ENCODE measurements around the gene GIMAP4. TPM values are rescaled to one million over a fixed set of nuclear protein-coding genes. Genes with fewer than 3 reads are reported as not detected.
"Not testable (repeated sequence)": the region's sequence is repeated elsewhere in the genome, so short reads cannot be mapped to it uniquely, and the experiment has no call there.

The GIMAP4 gene
- total RNA-seq, 3 donors from 2014 or later = 10.1 to 11.1 (median 11.1) TPM

GRCh38 chr7:150566572-150566971 lies 618 bp upstream of the GIMAP4 start:
- Mint-ChIP-seq H3K9me3 (peaks cover 3% of the 10 kb centered on the region), H3K27me3 (ENCODE audit: low read depth) (no peaks in the 10 kb centered on the region), H3K4me1 (ENCODE audit: low read depth) (peaks cover 78% of the 10 kb centered on the region), H3K36me3 (ENCODE audit: insufficient read depth) (peaks cover 27% of the 10 kb centered on the region), H3K4me3 (peak overlapping the region; percentile 82)
- DNase-seq (no peak), ATAC-seq (no peak)

GRCh38 chr7:150567871-150568301 lies 696 bp downstream of the GIMAP4 start:
- Mint-ChIP-seq H3K4me3 (peak overlapping the region; percentile 82), H3K36me3 (ENCODE audit: insufficient read depth) (peaks cover 40% of the 10 kb centered on the region), H3K9me3 (peaks cover 13% of the 10 kb centered on the region), H3K4me1 (ENCODE audit: low read depth) (peaks cover 74% of the 10 kb centered on the region), H3K27me3 (ENCODE audit: low read depth) (no peaks in the 10 kb centered on the region)
- ATAC-seq = peak; percentile 17 to 23
- DNase-seq = no peak

- peaks cover 19% of the 10 kb centered on the region for H3K9me3 Mint-ChIP-seq
- ATAC-seq = peak; percentile 53 to 57
- peaks cover 48% of the 10 kb centered on the region for H3K36me3 Mint-ChIP-seq (ENCODE audit: insufficient read depth)
- no peak for DNase-seq
- no peaks in the 10 kb centered on the region for H3K27me3 Mint-ChIP-seq (ENCODE audit: low read depth)
- H3K4me3 Mint-ChIP-seq = peak overlapping the region; percentile 82
- H3K4me1 Mint-ChIP-seq (ENCODE audit: low read depth) = peaks cover 65% of the 10 kb centered on the region
These were observed 1.5 kb downstream of the GIMAP4 start for GRCh38 chr7:150568714-150569113.

GRCh38 chr7:150569245-150569955 lies 2.2 kb downstream of the GIMAP4 start:
- Mint-ChIP-seq H3K36me3 (ENCODE audit: insufficient read depth) (peaks cover 49% of the 10 kb centered on the region), H3K27me3 (ENCODE audit: low read depth) (no peaks in the 10 kb centered on the region), H3K4me3 (peak overlapping the region; percentile 82), H3K4me1 (ENCODE audit: low read depth) (peaks cover 59% of the 10 kb centered on the region), H3K9me3 (peaks cover 24% of the 10 kb centered on the region)
- ATAC-seq = no peak
- DNase-seq = no peak

GRCh38 chr7:150570556-150571465 lies 3.6 kb downstream of the GIMAP4 start:
- ATAC-seq (no peak), DNase-seq (no peak)
- Mint-ChIP-seq H3K36me3 (ENCODE audit: insufficient read depth) (peaks cover 49% of the 10 kb centered on the region), H3K27me3 (ENCODE audit: low read depth) (no peaks in the 10 kb centered on the region), H3K4me1 (ENCODE audit: low read depth) (peaks cover 48% of the 10 kb centered on the region), H3K9me3 (peaks cover 24% of the 10 kb centered on the region), H3K4me3 (peak overlapping the region; percentile 82)

GRCh38 chr7:150572496-150572895 lies 5.3 kb downstream of the GIMAP4 start:
- Mint-ChIP-seq H3K9me3 (peaks cover 30% of the 10 kb centered on the region), H3K4me3 (no peak overlapping the region), H3K36me3 (ENCODE audit: insufficient read depth) (peaks cover 55% of the 10 kb centered on the region), H3K4me1 (ENCODE audit: low read depth) (peaks cover 39% of the 10 kb centered on the region), H3K27me3 (ENCODE audit: low read depth) (no peaks in the 10 kb centered on the region)
- ATAC-seq (no peak), DNase-seq (no peak)

GRCh38 chr7:150579979-150580637 lies 12.9 kb downstream of the GIMAP4 start:
- not testable (repeated sequence) for DNase-seq; H3K27me3 Mint-ChIP-seq (ENCODE audit: low read depth); ATAC-seq; H3K4me3 Mint-ChIP-seq
- Mint-ChIP-seq H3K9me3 (peaks cover 52% of the 10 kb centered on the region), H3K4me1 (ENCODE audit: low read depth) (peaks cover 24% of the 10 kb centered on the region), H3K36me3 (ENCODE audit: insufficient read depth) (peaks cover 21% of the 10 kb centered on the region)

GRCh38 chr7:150580638-150581394 lies 13.6 kb downstream of the GIMAP4 start:
- H3K4me3 Mint-ChIP-seq = no peak overlapping the region
- peak; percentile 61 to 65 for ATAC-seq
- H3K36me3 Mint-ChIP-seq (ENCODE audit: insufficient read depth) = peaks cover 21% of the 10 kb centered on the region
- H3K4me1 Mint-ChIP-seq (ENCODE audit: low read depth) = peaks cover 30% of the 10 kb centered on the region
- DNase-seq = no peak
- peaks cover 52% of the 10 kb centered on the region for H3K9me3 Mint-ChIP-seq
- no peaks in the 10 kb centered on the region for H3K27me3 Mint-ChIP-seq (ENCODE audit: low read depth)

GRCh38 chr7:150585199-150585598 lies 18.0 kb downstream of the GIMAP4 start:
- Mint-ChIP-seq H3K27me3 (ENCODE audit: low read depth) (no peaks in the 10 kb centered on the region), H3K4me3 (no peak overlapping the region), H3K9me3 (peaks cover 40% of the 10 kb centered on the region), H3K36me3 (ENCODE audit: insufficient read depth) (peaks cover 6% of the 10 kb centered on the region), H3K4me1 (ENCODE audit: low read depth) (peaks cover 35% of the 10 kb centered on the region)
- ATAC-seq (peak in 1 of 2 donors; percentile 9), DNase-seq (no peak)

GRCh38 chr7:150586068-150586784 lies 19.0 kb downstream of the GIMAP4 start:
- no peak for DNase-seq
- peaks cover 30% of the 10 kb centered on the region for H3K9me3 Mint-ChIP-seq
- ATAC-seq = peak; percentile 75 to 86
- H3K27me3 Mint-ChIP-seq (ENCODE audit: low read depth) = no peaks in the 10 kb centered on the region
- peaks cover 3% of the 10 kb centered on the region for H3K36me3 Mint-ChIP-seq (ENCODE audit: insufficient read depth)
- H3K4me3 Mint-ChIP-seq = no peak overlapping the region
- H3K4me1 Mint-ChIP-seq (ENCODE audit: low read depth) = peaks cover 40% of the 10 kb centered on the region

GRCh38 chr7:150586785-150587152 lies 19.6 kb downstream of the GIMAP4 start:
- Mint-ChIP-seq H3K9me3 (peaks cover 31% of the 10 kb centered on the region), H3K4me3 (peak overlapping the region; percentile 9), H3K36me3 (ENCODE audit: insufficient read depth) (peaks cover 5% of the 10 kb centered on the region), H3K4me1 (ENCODE audit: low read depth) (peaks cover 43% of the 10 kb centered on the region), H3K27me3 (ENCODE audit: low read depth) (no peaks in the 10 kb centered on the region)
- DNase-seq = no peak
- peak; percentile 36 to 38 for ATAC-seq

- Mint-ChIP-seq H3K4me3 (no peak overlapping the region), H3K9me3 (peaks cover 34% of the 10 kb centered on the region), H3K4me1 (ENCODE audit: low read depth) (peaks cover 40% of the 10 kb centered on the region)
These were observed 20.4 kb downstream of the GIMAP4 start for GRCh38 chr7:150587551-150587950.

GRCh38 chr7:150594805-150595204 lies 27.6 kb downstream of the GIMAP4 start:
- no peak overlapping the region for H3K4me3 Mint-ChIP-seq
- ATAC-seq = no peak
- peaks cover 14% of the 10 kb centered on the region for H3K36me3 Mint-ChIP-seq (ENCODE audit: insufficient read depth)

More at GRCh38 chr7:150587551-150587950, 20.4 kb downstream of the GIMAP4 start:
- Mint-ChIP-seq H3K27me3 (ENCODE audit: low read depth) (no peaks in the 10 kb centered on the region), H3K36me3 (ENCODE audit: insufficient read depth) (peaks cover 9% of the 10 kb centered on the region)
- DNase-seq (no peak), ATAC-seq (no peak)

More at GRCh38 chr7:150594805-150595204, 27.6 kb downstream of the GIMAP4 start:
- DNase-seq = no peak
- H3K4me1 Mint-ChIP-seq (ENCODE audit: low read depth) = peaks cover 44% of the 10 kb centered on the region
- peaks cover 35% of the 10 kb centered on the region for H3K9me3 Mint-ChIP-seq
- H3K27me3 Mint-ChIP-seq (ENCODE audit: low read depth) = no peaks in the 10 kb centered on the region

Measured in activated T-cell treated with anti-CD3 and anti-CD28 coated beads, Interleukin-2, amount 50 U/mL, for 4 hours (primary cell).